DMS79 treated with DMSO at 0.1 percent for 48 hours (cell line): ENCODE results near the gene HID1.
"Not testable (repeated sequence)": the region's sequence is repeated elsewhere in the genome, so short reads cannot be mapped to it uniquely, and the experiment has no call there.

Experiments used
- DNase-seq: peaks from one replicate; lab custom pipeline; 2025; lab: John Stamatoyannopoulos, UW

HID1 gene

GRCh38 chr17:74972107-74972972 is at the start of gene HID1:
Gene HID1, minus strand, starts transcription at chr17:74972759. Its CDS starts 103 bp downstream, at chr17:74972656.
- peak; percentile 16 for DNase-seq

GRCh38 chr17:75020331-75021110 is 48.0 kb upstream of the HID1 start:
- DNase-seq: no peak

DNA sequence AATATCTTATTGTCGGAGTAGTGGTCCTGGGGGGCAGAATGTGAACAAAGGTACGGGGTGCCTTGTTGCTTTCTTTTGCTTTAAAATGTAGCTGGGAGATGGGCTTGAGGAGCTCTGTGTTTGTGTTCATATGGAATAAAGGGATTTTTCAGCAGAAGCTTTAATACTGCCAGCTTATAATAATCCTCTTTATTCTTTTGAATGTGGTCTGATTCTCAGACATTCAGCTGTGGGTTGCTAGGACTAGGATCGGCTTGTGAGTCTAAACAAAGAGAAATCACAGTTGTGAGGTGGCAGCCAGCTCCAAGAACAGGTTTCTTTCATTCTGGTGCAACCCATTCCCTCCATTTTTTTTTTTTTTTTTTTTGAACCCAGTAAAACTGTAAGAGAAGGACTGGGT is 47.2 kb upstream of the HID1 start:
- no peak for DNase-seq

DNA sequence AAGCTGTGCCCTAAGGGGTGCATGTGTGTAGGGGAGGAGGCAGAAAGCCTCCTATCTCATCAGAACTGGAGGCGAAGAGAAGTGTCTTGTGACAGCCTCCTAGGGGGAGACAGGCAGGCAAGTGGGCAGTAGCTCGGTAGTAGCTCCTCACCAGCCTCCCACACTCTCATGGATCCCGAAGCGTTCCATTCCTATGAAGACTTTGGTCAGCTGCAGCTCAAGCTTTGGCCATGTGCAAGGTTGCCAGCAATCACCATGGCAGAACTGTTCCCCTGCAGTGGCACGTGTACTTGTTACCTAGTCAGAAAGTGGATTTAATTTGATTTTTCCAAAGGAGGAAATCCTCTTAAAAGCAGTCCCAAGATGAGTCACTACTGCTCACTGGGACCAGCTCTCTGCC is 46.6 kb upstream of the HID1 start:
- no peak for DNase-seq

GRCh38 chr17:75013092-75013559 is 40.6 kb upstream of the HID1 start:
- peak; percentile 43 for DNase-seq

- DNase-seq: peak; percentile 57
These were observed 40.0 kb upstream of the HID1 start, which contains the start of gene MRPL58 for GRCh38 chr17:75012346-75013091. Gene MRPL58, plus strand, starts transcription at chr17:75012670. Its CDS starts 17 bp downstream, at chr17:75012687.

- no peak for DNase-seq
These were observed 39.5 kb upstream of the HID1 start for GRCh38 chr17:75012096-75012345.

GRCh38 chr17:75011401-75012095 is 39.0 kb upstream of the HID1 start:
- peak; percentile 24 for DNase-seq

- no peak for DNase-seq
These were observed 38.3 kb upstream of the HID1 start for GRCh38 chr17:75010683-75011400.

- no peak for DNase-seq
These were observed 36.7 kb upstream of the HID1 start for GRCh38 chr17:75009139-75009724.

DNA sequence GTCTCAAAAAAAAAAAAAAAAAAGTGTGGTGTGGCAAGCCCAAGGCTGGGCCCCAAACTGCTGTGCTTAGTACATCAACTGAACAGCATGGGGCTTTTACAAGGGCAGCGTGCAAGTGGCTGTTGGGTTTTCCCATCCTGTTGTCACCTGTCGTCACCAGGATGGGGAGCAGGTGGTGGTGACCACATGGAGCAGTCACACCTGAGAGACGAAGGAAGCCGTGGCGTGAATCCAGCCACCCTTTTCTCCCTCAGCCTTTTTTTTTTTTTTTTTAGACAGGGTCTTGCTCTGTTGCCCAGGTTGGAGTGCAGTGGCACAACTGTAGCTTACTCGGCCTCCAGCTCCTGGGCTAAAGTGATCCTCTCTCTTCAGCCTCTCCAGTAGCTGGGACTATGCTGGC is 35.8 kb upstream of the HID1 start:
- no peak for DNase-seq

DNA sequence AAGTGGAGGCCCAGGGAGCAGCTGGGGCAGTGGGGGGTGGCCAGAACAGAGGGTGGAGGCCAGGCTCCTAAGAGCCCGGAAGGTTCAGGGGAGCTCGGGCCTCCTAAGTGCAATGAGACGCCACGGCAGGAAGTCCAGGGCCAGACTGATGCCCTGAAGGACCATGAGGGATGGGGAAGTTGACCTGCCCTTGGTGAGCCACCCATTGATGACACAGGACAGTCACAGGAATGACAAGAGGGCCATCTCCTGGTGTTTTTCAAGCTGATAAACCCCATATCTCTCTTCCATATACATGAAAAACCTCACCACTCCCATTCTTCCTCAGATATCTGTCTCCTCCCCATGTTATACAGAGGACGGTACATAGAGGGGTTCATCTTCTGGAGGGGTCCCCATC is 34.1 kb upstream of the HID1 start:
- no peak for DNase-seq

GRCh38 chr17:75006084-75006483 is 33.5 kb upstream of the HID1 start:
- not testable (repeated sequence) for DNase-seq

DNA sequence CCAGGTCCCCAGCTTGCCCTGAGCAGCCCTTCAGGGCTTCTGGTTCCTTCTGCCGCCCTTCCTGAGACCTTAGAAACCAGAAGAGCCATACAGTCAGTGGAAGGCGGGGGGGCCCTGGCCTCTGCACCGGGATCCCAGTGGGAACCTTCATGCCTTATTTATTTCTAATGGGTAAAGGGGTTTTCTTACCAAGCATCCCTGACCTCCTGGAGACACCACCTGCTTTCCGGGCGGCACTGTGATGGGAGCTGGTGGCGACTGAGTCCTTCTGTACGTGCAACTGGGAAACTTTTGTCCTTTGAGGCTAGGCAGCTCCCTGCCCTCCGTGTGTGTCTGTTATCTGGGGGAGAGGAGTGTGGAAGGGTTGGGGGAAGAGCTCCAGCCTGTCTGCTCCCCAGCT is 32.7 kb upstream of the HID1 start:
- DNase-seq: no peak

GRCh38 chr17:75004371-75004770 is 31.8 kb upstream of the HID1 start:
- no peak for DNase-seq

DNA sequence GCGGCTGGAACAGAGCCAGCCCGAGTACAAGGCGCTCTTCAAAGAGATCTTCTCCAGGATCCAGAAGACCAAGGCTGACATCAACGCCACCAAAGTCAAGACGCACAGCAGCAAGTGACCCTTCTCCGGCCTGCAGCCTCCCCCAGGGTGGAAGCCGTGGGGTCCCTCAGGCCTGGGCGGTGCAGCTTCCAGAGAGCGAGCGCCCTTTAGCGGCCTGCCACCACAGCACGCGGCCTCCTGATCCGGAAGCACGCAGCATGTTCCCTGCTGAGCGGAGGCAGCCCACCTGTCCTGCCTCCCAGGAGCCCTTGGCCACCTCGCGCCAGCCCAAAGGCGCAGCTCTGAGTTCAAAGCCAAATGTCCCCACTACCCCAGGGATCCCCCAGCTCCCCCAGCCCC is 31.4 kb upstream of the HID1 start:
- DNase-seq: no peak

DNA sequence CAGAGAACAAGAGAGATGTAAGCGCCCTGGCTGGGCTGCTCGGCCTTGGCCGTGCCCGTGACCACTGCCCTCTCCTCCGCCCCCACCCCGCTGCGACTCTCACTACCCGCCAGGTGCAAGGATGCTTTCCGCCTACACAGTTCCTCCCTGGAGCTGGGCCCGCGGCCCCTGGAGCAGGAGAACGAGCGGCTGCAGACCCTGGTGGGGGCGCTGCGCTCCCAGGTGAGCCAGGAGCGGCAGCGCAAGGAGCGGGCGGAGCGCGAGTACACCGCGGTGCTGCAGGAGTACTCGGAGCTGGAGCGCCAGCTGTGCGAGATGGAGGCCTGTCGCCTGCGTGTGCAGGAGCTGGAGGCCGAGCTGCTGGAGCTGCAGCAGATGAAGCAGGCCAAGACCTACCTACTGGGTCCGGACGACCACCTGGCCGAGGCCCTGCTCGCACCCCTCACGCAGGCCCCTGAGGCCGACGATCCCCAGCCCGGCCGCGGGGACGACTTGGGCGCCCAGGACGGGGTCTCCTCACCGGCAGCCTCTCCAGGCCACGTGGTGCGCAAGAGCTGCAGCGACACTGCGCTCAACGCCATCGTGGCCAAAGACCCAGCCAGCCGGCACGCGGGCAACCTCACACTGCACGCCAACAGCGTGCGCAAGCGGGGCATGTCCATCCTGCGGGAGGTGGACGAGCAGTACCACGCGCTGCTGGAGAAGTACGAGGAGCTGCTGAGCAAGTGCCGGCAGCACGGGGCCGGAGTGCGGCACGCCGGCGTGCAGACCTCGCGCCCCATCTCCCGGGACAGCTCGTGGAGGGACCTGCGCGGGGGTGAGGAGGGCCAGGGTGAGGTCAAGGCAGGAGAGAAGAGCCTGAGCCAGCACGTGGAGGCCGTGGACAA is 30.8 kb upstream of the HID1 start:
- no peak for DNase-seq

- DNase-seq: no peak
These were observed 29.6 kb upstream of the HID1 start for GRCh38 chr17:75001915-75002843.

GRCh38 chr17:74999523-74999922 is 27.0 kb upstream of the HID1 start:
- DNase-seq: no peak
